Measurements from ENCODE around the gene HIBCH. TPM values are rescaled to one million over a fixed set of nuclear protein-coding genes. Genes with fewer than 3 reads are reported as not detected.
"Not testable (repeated sequence)": the region's sequence is repeated elsewhere in the genome, so short reads cannot be mapped to it uniquely, and the experiment has no call there.

Gene HIBCH
- 110 TPM for polyA plus RNA-seq (ENCODE audit: insufficient read length)
- long read RNA-seq, donor 1, transcript HIBCH-201 (14 exons, 1,939 nt) = major isoform, 18 of 19 reads
- long read RNA-seq, donor 1, partial matches to known transcripts = 0 of 19 reads
- long read RNA-seq, donor 1, other reads (novel, unspliced or antisense) = 0 of 19 reads
- long read RNA-seq, donor 2, transcript HIBCH-201 (14 exons, 1,939 nt) = major isoform, 15 of 16 reads
- long read RNA-seq, donor 2, partial matches to known transcripts = 0 of 16 reads
- long read RNA-seq, donor 2, other reads (novel, unspliced or antisense) = 0 of 16 reads
- long read RNA-seq, donor 3, transcript HIBCH-201 (14 exons, 1,939 nt) = major isoform, 11 of 16 reads
- long read RNA-seq, donor 3, partial matches to known transcripts = 5 of 16 reads
- long read RNA-seq, donor 3, other reads (novel, unspliced or antisense) = 0 of 16 reads
- long read RNA-seq, donor 4 = 0 reads
- long read RNA-seq, donor 5, transcript HIBCH-201 (14 exons, 1,939 nt) = major isoform, 43 of 52 reads
- long read RNA-seq, donor 5, partial matches to known transcripts = 8 of 52 reads
- long read RNA-seq, donor 5, other reads (novel, unspliced or antisense) = 0 of 52 reads
- long read RNA-seq, donor 6, transcript HIBCH-201 (14 exons, 1,939 nt) = major isoform, 20 of 23 reads
- long read RNA-seq, donor 6, partial matches to known transcripts = 0 of 23 reads
- long read RNA-seq, donor 6, other reads (novel, unspliced or antisense) = 0 of 23 reads
- long read RNA-seq, donor 7, transcript HIBCH-201 (14 exons, 1,939 nt) = major isoform, 25 of 87 reads
- long read RNA-seq, donor 7, partial matches to known transcripts = 44 of 87 reads
- long read RNA-seq, donor 7, other reads (novel, unspliced or antisense) = 17 of 87 reads
- long read RNA-seq, donor 8, transcript HIBCH-201 (14 exons, 1,939 nt) = major isoform, 14 of 14 reads
- long read RNA-seq, donor 8, partial matches to known transcripts = 0 of 14 reads
- long read RNA-seq, donor 8, other reads (novel, unspliced or antisense) = 0 of 14 reads

DNA sequence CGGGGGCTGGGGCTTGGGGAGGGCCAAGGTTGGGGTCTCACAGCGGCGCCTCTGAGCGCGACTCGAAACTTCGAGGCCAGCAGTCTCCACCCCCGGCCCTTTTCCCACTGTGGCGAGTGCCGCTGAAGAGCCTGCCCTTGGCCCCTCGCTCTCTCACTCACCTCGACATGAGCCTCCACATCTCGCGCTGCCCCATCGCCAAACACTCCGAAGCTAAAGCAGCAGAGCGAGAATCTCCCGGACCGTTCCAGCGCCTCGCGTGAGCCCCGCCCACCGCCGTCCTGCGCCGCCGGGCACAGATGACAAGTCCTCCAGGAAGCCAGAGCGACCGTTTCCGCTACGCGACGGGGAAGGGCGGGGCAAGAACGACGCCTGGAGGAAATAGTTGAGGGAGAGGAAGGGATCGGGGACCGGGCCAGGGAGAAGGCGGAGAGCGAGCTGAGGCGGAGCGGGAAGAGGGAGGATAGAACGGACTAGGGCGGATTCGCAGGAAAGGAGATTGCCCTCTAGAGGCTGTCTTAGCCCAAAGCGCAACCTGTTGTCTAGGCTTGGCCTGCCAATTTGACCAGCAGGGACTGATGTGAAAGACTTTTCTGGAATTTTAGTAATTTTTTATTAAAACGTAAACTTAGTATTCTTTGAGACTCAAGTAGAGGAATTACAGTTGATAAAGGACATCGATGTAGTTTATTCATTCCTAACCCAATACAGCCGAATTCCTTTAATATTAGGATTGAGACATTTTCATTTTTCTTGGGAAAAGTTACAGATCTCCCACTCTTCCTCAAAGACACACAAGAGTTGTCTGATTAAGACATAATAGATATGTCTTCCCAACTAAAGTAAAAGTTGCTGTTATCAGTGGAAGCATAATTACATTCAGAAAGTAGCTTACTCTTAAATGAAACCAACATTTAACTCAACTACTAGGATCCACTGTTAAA is at the start of gene HIBCH:
HIBCH (minus strand) TSS at position 272 of the 944 bp plus-strand sequence; CDS start at position 196, 76 bp downstream.
- peak; percentile 99 for DNase-seq

GRCh38 chr2:190367091-190367490 is 47.5 kb upstream of the HIBCH start:
- no peak for DNase-seq

DNA sequence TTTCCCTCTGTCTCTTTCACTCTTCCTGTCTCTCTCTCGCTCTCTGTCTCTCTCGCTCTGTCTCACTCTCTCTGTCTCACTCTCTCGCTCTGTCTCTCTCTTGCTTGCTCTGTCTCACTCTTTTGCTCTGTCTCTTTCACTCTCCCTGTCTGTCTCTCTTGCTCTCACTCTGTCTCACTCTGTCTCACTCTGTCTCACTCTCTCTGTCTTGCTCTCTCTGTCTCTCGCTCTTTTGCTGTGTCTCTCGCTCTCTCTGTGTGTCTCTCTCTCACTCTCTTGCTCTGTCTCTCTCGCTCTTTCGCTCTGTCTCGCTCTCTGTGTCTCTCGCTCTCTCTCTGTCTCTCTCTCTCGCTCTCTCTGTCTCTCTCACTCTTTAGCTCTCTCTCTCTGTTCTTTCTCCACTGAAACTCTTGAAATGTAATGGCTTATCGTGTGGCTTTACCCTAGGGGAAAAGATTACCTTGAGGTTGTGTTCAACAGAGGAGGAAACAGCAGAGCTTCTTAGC is 46.7 kb upstream of the HIBCH start:
- DNase-seq = no peak

DNA sequence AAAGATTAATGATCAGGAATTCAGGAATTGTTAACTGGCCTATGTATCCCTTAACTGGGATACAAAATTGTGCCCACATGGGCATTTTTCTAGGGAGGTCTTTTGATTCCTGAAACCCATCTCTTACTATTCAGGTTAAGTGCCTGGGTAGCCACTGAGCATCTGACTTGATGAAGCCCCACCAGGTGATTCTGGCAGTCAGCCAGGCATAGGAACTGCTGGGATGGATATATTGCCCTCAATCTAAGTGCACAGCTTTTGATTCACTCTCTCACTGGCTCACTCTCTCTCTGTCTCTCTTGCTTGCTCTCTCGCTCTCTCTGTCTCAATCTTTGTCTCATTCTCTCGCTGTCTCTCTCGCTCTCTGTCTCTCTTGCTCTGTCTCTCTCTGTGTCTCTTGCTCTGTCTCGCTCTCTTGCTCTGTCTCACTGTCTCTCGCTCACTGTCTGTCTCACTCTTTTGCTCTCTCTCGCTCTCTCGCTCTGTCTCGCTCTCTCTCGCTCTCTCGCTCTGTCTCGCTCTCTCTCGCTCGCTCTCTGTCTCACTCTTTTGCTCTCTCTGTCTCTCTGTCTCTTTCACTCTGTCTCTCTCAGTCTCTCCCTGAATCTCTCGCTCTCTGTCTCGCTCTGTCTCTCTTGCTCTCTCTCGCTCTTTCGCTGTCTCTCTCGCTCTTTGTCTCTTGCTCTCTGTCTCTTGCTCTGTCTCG is 46.0 kb upstream of the HIBCH start:
- no peak for DNase-seq

GRCh38 chr2:190362894-190363293 is 43.3 kb upstream of the HIBCH start:
- DNase-seq = no peak

DNA sequence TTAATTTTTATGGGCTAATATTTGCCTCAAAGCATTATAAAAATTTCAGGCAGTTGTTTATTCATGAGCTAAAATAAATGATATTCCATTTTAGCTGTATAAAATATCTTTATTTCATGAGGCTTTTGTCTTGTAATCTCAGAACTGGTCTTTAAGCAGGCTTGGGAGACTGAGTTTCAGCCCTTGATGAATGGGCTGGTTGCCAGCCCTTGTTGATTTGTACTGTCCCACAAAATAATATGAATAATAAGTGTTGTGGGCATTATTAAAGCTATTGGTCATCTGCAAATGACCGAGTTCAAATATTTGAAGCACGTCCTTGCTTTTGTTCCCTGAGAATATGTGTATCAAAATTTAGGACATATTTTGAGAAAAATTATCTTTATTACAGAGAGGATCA is 41.9 kb upstream of the HIBCH start:
- no peak for DNase-seq

DNA sequence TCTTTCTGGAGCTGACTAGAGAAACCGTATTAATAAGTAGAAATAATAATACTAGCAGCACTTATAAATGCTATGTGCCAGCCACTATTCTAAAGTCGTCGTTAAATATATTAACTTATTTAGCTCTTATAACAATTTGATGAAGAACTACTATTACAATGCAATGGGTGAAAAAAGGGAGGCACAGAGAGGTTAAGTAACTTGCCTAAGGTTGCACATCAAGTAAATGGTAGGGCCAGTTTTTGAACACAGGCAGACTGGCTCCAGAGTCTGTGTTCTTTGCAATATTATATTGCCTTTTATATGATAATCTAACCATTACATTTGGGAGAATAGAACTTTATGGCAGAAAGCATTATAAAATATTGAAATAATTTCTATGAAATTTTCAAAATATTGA is 41.3 kb upstream of the HIBCH start:
- DNase-seq = no peak

- no peak for DNase-seq
Measured at GRCh38 chr2:190360561-190360960, 40.9 kb upstream of the HIBCH start.

GRCh38 chr2:190358655-190359448 is 39.2 kb upstream of the HIBCH start:
- not testable (repeated sequence) for DNase-seq

DNA sequence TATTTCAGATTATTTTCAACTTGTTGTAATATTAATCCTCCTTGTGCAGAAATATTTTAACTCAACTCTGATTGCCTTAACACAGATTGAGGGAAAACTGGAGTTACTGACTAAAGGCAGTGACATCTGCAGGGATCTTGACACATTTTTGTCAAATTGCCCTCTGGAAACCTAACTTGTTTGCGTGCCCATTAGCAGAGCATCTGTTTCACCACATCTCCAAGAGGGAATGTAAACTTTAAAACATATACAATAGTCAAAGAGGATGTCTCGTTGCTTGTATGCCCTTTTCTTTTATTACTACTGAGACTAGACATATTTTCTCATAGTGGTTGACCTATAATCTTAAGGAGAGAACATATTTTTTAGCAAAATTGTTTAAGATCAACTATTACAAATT is 38.0 kb upstream of the HIBCH start:
- DNase-seq = no peak

DNA sequence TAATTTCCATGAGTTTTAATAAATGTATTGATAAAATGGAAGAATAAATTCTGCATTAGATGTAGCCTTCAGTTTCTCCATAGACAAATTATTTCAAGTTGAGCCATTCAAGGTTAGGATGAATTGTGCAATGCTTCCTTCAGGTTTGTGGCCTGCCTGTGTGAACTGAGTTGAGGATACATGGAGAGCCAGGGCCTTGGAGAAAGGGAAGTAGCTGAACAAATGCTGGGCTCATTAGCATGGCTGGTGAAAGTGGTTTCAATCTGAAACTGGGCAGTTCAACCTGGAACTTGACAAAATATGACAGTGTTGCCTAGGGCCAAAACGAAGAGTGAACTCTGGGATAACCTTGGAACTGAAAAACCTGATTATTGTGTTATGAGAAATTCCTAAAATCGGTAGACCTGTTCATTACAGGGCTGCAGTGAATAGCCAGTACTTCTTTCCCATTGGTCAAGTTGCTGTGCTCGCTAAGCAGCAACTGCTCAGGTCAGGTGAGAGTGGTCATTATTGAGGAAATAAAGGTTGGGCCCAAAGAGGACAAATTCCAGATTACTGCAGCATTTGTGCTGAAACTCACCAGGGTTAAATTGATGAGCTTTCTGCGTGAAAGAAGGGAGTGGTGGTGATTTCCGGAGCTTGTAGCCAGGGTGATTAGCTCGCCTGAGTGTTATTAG is 36.5 kb upstream of the HIBCH start:
- DNase-seq = no peak

GRCh38 chr2:190354003-190354690 is 34.5 kb upstream of the HIBCH start:
- no peak for DNase-seq

DNA sequence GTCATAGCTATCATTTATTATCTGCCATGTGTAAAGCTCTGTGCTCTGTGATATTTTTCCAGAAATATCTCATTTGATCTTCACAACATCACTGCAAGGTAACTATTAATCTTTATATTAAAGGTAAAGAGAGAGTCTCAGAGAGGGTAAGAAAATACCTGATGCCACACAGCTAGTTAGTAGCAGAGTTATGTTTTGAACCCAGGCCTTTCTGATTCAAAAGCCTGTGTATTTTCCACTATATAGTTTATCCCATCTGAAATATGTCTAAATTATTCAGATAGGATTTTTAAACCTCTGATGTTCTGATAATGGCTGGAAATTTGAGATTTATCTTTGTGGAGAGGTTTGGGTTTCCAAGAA is 33.9 kb upstream of the HIBCH start:
- DNase-seq = no peak

GRCh38 chr2:190352668-190353536 is 33.3 kb upstream of the HIBCH start:
- no peak for DNase-seq

- DNase-seq = no peak
Measured at GRCh38 chr2:190351955-190352354, 32.3 kb upstream of the HIBCH start.

DNA sequence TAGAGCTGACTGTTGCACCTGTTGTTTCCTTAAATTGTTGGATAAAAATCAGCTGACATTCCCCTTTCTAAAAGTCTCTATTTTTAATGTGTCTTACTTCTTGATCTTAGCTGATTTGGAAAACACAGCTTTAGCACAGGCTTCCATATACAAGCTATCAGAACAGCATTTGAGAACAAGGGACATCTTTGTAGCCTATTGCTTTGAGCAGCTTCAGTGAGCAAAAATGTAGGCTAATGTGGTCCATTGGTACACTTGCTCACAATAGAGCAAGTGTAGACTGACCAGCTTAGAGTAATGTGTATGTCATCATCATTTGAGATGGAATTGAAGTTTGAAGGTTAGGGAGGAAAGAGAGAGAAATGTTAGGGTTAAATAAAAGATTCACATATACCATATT is 30.7 kb upstream of the HIBCH start:
- DNase-seq = no peak

DNA sequence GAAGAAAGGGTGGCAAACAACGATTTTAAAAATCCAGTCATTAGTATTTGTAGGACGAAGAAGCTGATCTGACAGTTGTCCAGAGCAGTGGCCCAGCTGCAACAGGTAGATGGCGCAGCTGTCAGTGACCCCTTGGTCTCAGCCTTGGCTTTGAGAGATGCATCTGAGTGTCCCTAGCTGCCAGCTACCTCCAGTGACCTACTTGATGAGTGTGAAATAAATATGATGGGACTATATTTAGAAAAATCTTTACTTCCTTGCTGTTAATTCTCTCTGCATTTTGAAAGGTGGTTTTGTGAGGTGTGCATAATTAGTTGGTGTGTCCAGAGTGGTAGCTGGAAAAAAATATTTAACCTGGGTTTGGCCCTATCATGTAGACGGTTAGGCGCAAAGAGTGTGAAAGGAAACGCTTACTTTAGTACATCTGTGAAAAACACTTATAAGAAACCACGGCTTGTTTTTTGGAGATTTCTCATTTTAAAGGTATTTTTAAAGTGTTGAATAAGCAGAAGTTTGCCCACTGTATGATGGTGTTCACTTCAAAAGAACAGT is 24.7 kb upstream of the HIBCH start:
- DNase-seq = peak; percentile 46

Data from left kidney (tissue), 8 donors.